Mesodermal cell (in vitro differentiated cells): ENCODE measurements around the gene LY6G6C. TPM values are rescaled to one million over a fixed set of nuclear protein-coding genes. Genes with fewer than 3 reads are reported as not detected.
A peak's percentile ranks its signal among the peaks of the same experiment; 100 is the strongest.

Source experiments
- H3K27ac ChIP-seq: 2 replicates; pipeline ENCODE4 v1.7.0; 2013; ENCODE audit warnings: mild to moderate bottlenecking, low read depth, low read length, moderate library complexity; ENCODE audit not compliant: severe bottlenecking
- H3K36me3 ChIP-seq: 2 replicates; pipeline ENCODE4 v1.7.1; 2013; ENCODE audit warnings: mild to moderate bottlenecking, low read length, moderate library complexity; ENCODE audit not compliant: control insufficient read depth, insufficient read depth
- H3K4me1 ChIP-seq: one replicate; pipeline ENCODE4 v1.7.1; 2013; ENCODE audit warnings: mild to moderate bottlenecking, low read length; ENCODE audit not compliant: insufficient read depth, control insufficient read depth, poor library complexity, severe bottlenecking
- H3K4me3 ChIP-seq: 2 replicates; pipeline ENCODE4 v1.7.0; 2013; ENCODE audit warnings: low read length, control low read depth, mild to moderate bottlenecking; ENCODE audit not compliant: insufficient read depth, poor library complexity, severe bottlenecking; ENCODE audit errors: extremely low read depth
- H3K9me3 ChIP-seq: 2 replicates; pipeline ENCODE4 v1.7.1; 2013; ENCODE audit warnings: mild to moderate bottlenecking, low read length, moderate library complexity; ENCODE audit not compliant: control insufficient read depth
- WGBS, 2 experiments: methylation state at CpG; one replicate each; pipeline ENCODE4 v1.1.5; 2013; ENCODE audit warnings: missing lambda C conversion rate in 2 of 2; ENCODE audit not compliant: insufficient coverage in 2 of 2; 5-methylcytosine and 5-hydroxymethylcytosine counted together
- polyA plus RNA-seq, 2 experiments: library from polyadenylated mRNA; stranded (reverse); fragments of 50-300 nt; gene quantifications; one replicate each; pipeline ENCODE4 v1.2.3, GENCODE V29; 2013

The LY6G6C gene, protein sequence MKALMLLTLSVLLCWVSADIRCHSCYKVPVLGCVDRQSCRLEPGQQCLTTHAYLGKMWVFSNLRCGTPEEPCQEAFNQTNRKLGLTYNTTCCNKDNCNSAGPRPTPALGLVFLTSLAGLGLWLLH
- polyA plus RNA-seq (2013, experiment 1 of 2), result 0.85 TPM
- 1.2 TPM for polyA plus RNA-seq (2013, experiment 2 of 2)

DNA sequence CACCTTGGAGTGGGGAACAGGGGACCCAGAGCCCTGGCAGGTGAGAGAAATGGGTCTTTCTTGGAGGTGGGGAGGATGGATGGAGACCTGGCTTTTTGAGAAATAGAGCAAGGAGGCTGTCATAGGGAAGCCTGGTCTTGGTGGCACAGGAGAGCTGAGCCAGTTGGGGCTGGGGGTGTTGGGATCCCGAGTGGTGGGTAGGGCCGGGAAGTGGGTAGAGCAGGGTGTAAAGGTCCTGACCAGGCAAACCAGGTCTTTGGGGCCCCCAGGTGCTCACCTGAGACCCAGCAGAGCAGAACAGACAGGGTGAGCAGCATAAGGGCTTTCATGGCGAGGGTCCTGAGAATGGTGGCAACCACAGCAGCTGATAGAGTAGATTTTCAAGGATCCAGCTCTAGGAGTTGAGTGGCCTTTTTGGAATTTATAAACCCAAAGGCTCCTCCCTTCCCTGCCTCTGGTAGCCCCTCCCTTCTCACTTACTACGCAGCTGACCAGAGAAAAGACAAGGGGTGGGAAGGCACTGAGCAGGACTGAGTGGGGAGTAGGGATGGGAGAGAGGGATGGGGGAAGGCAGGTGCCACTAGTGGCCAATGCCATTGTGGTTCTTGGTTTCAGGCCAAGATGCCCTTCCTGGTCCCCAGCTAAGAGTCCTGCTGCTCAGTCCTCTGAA, at the start of gene LY6G6C:
Gene LY6G6C, minus strand, starts transcription at position 396 of the 670 bp plus-strand sequence. Its CDS starts 67 bp downstream, at position 329.
- Histone ChIP-seq H3K9me3 (no peaks in the 10 kb centered on the region), H3K36me3 (peaks cover 23% of the 10 kb centered on the region), H3K4me1 (no peaks in the 10 kb centered on the region), H3K27ac (no peak within 1 kb of the TSS), H3K4me3 (no peak within 1 kb of the TSS)
- WGBS, 2 experiments, result 100% methylated on average over 1 of the region's 4 CpGs

DNA sequence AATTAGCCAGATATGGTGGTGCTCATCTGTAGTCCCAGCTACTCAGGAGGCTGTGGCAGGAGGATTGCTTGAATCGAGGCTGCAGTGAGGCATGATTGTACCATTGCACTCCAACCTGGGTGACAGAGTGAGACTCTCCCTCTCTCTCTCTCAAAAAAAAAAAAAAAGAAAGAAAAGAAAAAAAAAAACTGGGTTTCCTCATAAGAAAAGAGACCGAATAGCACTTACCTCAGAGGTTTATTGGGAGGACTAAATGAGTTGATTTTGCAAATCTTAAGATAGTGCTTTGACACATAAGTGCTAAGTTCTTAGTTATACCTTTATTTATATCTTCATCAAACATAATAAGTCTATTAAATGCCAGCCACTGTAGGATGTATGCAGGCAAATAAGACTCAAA, 49.3 kb upstream of the LY6G6C start:
- no CpG with 5 or more reads among the region's 2 CpGs for WGBS, 2 experiments
- no peak overlapping the region for H3K4me3 ChIP-seq
- no peaks in the 10 kb centered on the region for H3K4me1 ChIP-seq
- no peak overlapping the region for H3K27ac ChIP-seq
- H3K36me3 ChIP-seq, result no peaks in the 10 kb centered on the region
- no peaks in the 10 kb centered on the region for H3K9me3 ChIP-seq

DNA sequence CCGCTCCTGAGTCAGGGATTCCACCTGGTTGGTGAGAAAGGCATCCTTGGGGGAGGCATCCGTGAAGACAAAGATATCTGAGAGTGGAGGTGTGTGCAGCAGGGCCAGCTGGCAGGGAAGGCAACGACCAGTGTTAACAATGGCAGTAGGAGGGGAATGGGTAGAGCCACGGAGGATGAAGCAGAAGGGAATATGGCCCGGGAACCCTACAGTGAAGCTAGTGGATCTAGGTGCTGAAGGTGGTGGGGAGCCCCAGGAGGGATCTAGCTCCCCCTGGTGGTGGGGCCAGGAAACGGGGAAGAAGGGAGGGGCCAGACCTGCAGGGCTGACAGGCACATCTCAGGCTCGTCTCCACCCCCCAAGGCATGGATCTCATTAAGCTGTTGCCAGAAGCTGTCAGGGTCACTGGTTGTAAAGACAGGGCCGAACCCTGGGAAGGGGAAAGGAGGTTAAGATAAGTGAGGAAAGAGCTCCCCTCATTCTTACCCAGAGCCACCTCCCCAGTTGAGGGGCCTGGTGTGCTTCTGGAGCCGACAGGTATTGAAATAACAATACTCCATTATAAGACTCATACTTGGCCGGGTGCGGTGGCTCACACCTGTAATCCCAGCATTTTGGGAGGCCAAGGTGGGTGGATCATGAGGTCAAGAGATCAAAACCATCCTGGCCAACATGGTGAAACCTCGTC, 48.3 kb upstream of the LY6G6C start:
- Histone ChIP-seq H3K27ac (no peak overlapping the region), H3K4me3 (no peak overlapping the region), H3K9me3 (no peaks in the 10 kb centered on the region), H3K36me3 (no peaks in the 10 kb centered on the region), H3K4me1 (no peaks in the 10 kb centered on the region)
- 71 to 84% methylated on average over 7 to 8 of the region's 12 CpGs for WGBS, 2 experiments

DNA sequence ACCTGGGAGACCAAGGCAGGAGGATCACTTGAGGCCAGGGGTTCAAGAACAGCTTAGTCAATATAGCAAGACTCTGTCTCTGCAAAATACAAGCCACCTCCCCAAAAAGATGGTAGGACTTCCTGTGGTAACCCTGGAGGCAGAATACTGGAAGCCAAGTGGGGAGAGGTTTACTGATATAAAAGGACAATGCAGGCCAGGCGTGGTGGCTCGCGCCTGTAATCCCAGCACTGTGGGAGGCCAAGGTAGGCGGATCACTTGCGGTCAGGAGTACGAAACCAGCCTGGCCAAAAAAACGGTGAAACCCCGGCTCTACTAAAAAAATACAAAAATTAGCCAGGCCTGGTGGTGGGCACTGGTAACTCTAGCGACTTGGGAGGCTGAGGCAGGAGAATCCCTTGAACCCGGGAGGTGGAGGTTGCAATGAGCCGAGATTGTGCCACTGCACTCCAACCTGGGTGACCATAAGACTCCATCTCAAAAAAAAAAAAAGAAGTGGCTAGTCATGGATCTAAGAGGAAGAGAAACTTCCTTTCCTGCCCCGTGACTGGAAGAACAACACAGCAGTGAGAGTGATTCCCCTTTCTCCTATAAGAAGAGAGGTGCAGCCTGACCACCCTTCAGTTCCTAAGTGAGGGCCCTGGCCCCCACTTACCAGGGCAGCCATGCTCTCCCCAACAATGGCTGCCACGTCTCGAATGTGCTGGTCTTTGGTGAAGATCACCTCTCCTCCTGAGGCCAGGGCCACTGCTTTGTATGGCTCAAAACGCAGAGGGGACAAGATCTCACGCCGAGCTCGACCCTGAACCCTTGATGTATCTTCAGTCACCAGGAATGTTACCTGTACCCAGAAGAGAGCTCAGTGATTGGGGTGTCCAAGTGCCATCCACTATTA, 47.1 kb upstream of the LY6G6C start:
- Histone ChIP-seq H3K9me3 (no peaks in the 10 kb centered on the region), H3K4me3 (no peak overlapping the region), H3K36me3 (no peaks in the 10 kb centered on the region), H3K27ac (no peak overlapping the region), H3K4me1 (peaks cover 7% of the 10 kb centered on the region)
- 94 to 98% methylated on average over 17 to 18 of the region's 18 CpGs for WGBS, 2 experiments

DNA sequence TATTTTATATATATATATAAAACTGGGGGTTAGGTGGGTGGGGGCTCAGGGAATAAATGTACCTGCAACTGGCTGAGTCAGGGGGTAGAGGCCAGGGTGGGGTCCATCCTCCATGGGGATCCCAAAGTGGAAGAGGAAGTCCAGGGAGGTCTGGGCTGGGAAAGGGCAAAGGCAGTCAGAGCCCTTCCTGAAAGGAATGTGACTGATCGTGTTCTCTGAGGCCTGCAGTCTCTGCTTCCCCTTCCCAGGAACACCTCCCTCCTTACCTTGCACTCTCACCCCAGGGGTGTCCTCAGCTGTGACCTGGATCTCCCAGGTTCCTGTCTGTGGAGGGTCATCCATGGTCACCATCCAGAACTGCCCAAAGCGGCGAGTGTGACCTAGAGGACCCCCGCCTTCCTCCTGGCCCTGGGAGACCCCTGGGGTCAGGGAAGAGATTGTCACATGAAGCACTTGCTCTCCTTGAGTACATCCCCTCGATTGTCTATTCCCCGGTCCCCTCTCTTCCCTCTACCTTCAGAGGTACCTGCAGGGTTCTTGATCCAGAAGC, 45.6 kb upstream of the LY6G6C start:
- Histone ChIP-seq H3K4me3 (no peak overlapping the region), H3K4me1 (peaks cover 18% of the 10 kb centered on the region), H3K27ac (no peak overlapping the region), H3K36me3 (peaks cover 6% of the 10 kb centered on the region), H3K9me3 (no peaks in the 10 kb centered on the region)
- WGBS, 2 experiments, result 88 to 93% methylated on average over 6 of the region's 6 CpGs

DNA sequence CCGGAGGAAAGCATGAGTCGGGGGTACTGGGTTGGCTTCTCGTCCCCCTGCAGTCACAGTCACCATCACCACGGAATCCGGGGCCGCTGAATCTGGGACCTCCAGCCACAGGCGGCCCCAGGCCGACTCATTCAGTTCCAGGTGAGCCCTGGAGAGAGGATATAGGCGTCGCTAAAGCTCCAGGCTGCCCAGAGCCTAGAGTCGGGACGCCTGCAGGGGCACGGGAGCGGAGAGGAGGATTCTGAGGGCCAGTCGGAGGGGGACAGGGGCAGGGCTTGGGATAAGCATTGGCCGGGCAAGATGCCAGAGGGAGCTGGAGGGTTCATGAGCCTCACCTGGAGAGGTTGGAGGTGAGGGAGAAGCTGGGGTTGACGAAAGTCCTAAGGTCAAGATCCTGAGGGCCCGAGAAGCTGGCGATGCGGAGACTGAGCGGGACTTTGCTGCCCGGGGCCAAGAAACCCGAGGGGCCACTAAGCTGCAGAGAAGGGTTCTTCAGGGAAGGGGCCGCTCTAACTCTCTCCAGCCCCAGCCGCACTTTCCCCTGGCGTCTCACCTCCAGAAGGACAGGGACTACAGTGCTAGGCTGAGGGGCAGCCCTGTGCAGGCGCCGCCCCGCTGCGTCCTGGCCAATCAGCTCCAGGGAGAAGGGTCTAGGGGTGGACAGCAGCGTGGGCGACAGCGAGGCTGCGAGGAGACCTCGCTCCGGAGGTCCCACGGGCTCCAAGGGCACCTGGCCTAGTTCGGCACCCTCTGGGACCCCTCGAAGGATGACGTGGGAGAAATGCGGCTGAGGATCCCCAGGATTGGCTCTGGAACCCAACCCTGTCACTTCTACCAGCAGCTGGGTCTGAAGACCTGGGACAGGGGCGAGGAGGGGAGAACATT, 44.6 kb upstream of the LY6G6C start:
- Histone ChIP-seq H3K27ac (no peak overlapping the region), H3K4me3 (no peak overlapping the region)
- WGBS, 2 experiments, result 76 to 82% methylated on average over 36 of the region's 42 CpGs

DNA sequence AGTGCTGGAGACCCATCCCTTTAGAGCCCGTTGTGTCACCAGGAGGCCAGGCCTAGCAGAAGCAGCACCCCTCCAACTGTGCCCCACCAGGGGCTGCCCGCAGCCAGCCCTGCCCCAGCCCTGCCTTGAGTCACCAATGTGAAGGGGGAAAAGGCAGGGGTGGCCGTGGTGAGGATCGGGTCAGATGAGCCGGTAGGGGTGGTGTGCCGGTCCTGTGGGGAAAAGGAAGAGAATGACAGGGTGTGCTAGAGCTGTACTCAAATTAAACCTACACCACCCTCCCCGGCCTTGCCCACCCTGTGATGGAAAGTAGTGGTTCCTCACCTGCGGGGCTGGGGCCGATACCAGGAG, 44.0 kb upstream of the LY6G6C start:
- Histone ChIP-seq H3K9me3 (no peaks in the 10 kb centered on the region), H3K4me3 (no peak overlapping the region), H3K27ac (no peak overlapping the region), H3K36me3 (peaks cover 22% of the 10 kb centered on the region), H3K4me1 (peaks cover 18% of the 10 kb centered on the region)
- WGBS, 2 experiments, result 97% methylated on average over 7 of the region's 9 CpGs; no CpG with 5 or more reads in 1 of the 2 experiments

More for the DNA sequence above, 44.6 kb upstream of the LY6G6C start:
- Histone ChIP-seq H3K9me3 (no peaks in the 10 kb centered on the region), H3K36me3 (peaks cover 16% of the 10 kb centered on the region), H3K4me1 (peaks cover 18% of the 10 kb centered on the region)

DNA sequence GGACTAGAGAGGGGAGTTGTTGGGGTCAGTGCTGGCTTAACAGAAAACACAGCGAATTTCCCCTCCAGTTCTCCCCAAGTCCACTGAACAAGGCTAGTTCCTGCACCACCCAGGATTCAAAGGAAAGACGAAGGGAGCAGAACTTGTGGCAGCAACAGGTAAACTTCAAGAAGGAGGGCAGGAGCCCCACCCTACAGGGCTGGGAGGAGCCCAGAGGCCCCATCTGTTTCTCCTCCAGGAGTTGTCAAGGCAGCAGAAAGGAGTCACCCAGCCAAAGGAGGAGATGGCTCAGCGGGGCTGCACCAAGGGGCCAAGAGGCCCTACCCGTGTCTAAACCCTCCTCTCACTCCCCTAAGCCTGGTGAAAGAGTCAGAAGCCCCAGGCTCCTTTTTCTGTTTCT, 42.7 kb upstream of the LY6G6C start:
- Histone ChIP-seq H3K27ac (peak overlapping the region; percentile 29), H3K4me3 (no peak overlapping the region), H3K4me1 (peaks cover 18% of the 10 kb centered on the region), H3K9me3 (no peaks in the 10 kb centered on the region), H3K36me3 (peaks cover 30% of the 10 kb centered on the region)
- WGBS, 2 experiments, result 95 to 100% methylated on average over 1 to 2 of the region's 4 CpGs

DNA sequence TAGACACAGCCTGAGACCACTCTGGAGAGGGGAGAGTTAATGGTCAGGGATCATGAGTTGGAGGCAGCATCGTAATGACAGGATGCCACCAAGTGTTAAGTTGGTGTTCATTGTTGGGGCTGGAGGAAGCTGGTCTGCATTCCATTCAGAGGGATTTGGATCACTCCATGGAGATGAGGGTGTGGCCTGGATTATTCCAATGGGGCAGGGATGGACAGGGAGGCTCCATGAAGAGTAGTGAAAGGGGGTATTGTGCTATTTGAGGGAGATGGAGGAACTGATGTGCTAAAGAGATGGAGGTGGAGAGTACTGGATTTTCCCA, 42.0 kb upstream of the LY6G6C start:
- no peaks in the 10 kb centered on the region for H3K9me3 ChIP-seq
- H3K27ac ChIP-seq, result peak overlapping the region; percentile 87
- 5 to 10% methylated on average over 1 of the region's 1 CpG for WGBS, 2 experiments
- peaks cover 30% of the 10 kb centered on the region for H3K36me3 ChIP-seq
- no peak overlapping the region for H3K4me3 ChIP-seq
- H3K4me1 ChIP-seq, result peaks cover 18% of the 10 kb centered on the region
